ENCODE results near the gene MFAP4. TPM values are rescaled to one million over a fixed set of nuclear protein-coding genes. Genes with fewer than 3 reads are reported as not detected.

The MFAP4 gene
- total RNA-seq, 1 donor = 89.6 TPM

DNA sequence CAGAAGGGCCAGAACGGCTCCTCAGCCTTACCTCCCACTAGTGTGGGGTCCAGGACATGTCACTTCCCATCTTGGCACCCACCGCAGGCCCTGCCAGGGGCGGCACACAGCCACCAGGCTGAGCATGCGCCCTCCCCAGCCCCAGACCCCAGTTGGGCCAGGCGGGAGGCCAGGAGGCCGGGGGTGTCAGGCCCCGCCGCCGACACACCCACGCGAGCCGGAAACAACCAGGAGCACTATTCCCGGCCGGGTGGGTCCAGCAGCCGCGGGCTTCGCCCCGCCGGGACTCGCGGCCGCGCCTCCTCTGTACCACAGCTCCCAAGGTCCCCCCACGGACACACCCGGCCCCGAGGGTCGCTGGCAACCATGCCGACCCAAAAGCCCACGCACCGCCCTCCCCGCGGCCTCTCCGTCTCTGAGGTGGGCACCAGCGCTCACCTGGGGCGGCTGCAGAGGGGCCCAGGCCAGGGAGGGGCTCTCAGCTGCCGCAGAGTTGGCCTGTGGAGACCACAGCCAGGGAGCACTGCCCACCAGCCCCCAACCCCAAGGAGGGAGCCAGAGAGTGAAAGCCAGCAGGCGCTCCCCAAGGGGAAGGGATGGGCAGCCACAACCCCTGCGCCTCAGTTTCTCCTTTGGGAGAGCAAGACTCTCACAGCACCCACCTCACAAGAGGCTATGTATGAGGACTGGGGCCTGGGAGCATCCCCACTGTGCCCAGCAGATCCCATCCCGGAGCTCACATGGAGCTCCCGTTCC, 42.5 kb downstream of the MFAP4 start:
- TF ChIP-seq, protein P1, sequence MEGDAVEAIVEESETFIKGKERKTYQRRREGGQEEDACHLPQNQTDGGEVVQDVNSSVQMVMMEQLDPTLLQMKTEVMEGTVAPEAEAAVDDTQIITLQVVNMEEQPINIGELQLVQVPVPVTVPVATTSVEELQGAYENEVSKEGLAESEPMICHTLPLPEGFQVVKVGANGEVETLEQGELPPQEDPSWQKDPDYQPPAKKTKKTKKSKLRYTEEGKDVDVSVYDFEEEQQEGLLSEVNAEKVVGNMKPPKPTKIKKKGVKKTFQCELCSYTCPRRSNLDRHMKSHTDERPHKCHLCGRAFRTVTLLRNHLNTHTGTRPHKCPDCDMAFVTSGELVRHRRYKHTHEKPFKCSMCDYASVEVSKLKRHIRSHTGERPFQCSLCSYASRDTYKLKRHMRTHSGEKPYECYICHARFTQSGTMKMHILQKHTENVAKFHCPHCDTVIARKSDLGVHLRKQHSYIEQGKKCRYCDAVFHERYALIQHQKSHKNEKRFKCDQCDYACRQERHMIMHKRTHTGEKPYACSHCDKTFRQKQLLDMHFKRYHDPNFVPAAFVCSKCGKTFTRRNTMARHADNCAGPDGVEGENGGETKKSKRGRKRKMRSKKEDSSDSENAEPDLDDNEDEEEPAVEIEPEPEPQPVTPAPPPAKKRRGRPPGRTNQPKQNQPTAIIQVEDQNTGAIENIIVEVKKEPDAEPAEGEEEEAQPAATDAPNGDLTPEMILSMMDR (IDR thresholded peaks at IDR 0.05; ENCODE audit: insufficient read depth, low read length) = no peak
- DNase-seq (ENCODE audit: low read depth) = no peak
- no peak overlapping the region for H3K4me3 ChIP-seq (ENCODE audit: low read depth, low read length)

DNA sequence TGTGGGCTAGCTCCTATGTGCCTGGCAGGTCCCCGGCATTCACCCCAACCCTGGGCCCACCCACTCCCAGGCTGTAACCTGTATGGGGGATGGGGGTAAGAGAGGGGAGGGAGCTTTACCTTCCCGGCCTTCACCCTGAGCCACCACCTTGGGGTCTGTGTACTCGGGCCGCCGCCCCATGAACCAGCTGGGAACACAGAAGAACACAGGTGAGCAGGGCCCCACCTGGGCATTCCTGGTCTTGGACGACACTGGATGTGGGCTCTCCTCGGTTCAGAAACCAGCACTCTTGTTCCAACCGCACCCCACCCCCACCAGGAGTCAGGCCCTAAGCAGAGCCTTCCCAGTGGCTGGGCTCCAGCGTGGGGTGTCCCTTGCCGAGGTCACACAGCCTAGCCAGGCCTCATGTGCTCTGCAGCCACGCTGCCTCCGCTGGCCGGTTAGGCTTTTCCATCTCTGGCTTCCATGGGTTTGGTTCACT, 43.3 kb downstream of the MFAP4 start:
- DNase-seq (ENCODE audit: low read depth) = no peak
- H3K4me3 ChIP-seq (ENCODE audit: low read depth, low read length) = no peak overlapping the region
- TF ChIP-seq, protein P1 (IDR thresholded peaks at IDR 0.05; ENCODE audit: insufficient read depth, low read length) = no peak

DNA sequence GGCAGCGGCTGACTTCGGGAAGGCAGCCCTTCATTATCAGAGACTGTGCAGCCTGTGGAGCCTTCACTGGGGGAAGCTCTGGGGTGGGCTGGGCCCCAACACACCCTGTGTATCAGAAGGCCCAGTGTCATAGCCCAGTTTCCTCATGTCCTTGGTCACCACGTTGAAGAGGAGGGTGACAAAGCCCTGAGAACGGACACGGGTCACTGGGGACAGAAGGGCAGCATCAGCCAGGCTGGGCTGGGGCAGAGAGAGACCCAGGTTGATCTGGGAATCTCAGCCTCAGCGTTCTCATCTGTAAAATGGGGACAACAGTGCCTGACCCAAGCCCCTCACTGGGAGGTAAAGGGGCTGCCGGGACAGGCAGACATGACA, 43.7 kb downstream of the MFAP4 start:
- TF ChIP-seq, protein P1 (IDR thresholded peaks at IDR 0.05; ENCODE audit: insufficient read depth, low read length) = no peak
- no peak for DNase-seq (ENCODE audit: low read depth)
- no peak overlapping the region for H3K4me3 ChIP-seq (ENCODE audit: low read depth, low read length)

DNA sequence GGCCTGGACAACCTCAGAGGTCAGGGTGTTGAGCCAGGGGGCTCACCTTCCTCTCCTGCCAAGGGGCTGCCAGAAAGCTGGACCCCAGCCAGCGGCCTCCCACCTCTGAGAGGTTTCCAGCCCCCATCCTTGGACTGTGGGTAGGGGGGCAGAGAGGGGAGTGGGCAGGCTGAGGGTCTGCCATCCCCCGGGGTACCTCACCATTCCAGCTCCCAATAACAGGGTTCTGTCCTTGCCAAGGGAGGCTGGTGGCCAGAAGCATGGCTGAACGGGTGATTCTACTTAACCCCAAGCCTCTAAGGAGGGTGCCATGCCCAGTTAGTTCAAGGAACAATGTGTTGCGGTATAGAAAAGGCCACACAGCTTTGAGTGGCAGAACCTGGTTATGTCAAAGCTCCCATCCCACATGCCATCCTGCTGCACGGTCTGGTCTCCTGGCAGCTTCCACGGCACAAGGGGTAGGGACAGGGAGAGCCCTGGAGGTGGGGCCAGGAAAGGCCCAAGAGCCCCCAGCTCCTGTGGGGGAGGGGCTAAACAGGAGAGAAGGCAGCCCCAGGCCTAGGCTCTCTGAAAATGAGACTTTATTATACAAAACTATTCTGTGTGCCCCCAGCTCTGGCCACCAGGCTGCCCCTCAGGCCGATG, 44.3 kb downstream of the MFAP4 start:
- H3K4me3 ChIP-seq (ENCODE audit: low read depth, low read length) = no peak overlapping the region
- TF ChIP-seq, protein P1 (IDR thresholded peaks at IDR 0.05; ENCODE audit: insufficient read depth, low read length) = no peak
- DNase-seq (ENCODE audit: low read depth) = no peak

DNA sequence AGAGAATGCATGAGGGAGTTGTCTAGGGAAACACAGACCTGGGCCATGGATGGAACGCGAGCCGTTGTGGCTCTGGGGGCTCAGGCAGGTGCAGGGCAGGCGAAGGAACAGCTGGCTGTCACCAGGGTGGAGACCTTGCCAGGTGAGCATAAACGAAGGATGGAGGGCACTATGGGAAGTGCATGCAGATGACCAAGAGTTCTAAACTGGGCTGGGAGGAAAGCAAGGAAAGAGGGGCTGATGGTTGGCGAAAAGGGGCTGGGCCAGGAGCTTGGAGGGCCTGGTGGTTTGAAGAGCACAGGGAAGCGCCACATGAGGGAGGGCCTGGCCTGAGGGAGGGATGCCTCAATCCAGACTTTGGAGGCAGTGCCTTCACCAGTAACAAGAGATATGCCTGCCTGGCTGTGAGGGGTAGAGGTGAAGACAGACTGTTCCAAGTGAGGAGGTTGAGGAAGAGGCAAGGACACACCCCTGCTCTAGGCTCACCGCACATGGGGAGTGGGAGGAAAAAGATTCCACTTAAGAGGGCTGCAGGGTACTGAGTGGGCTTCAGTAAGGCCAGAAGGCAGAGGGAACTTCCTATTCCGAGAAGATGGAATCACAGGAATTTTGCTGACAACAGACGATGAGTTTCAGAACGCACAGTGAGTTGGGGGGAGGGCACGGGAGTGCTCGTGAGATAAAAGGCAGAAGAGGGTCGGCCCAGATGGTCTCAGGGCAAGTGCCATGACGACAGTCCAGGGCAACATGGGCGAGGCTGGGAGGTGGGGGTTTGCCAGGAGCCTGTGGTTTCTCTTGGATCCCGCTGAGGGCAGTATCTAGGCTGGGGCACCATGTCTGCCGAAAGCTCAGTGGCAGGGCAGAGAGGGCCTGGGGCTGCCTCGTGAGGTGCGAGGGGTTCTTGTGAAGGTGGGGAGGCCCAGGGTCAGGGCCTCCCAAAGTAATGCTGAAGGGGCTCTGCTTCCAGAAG, 45.1 kb downstream of the MFAP4 start:
- TF ChIP-seq, protein P1 (IDR thresholded peaks at IDR 0.05; ENCODE audit: insufficient read depth, low read length) = no peak
- H3K4me3 ChIP-seq (ENCODE audit: low read depth, low read length) = no peak overlapping the region
- DNase-seq (ENCODE audit: low read depth) = peak; percentile 28

DNA sequence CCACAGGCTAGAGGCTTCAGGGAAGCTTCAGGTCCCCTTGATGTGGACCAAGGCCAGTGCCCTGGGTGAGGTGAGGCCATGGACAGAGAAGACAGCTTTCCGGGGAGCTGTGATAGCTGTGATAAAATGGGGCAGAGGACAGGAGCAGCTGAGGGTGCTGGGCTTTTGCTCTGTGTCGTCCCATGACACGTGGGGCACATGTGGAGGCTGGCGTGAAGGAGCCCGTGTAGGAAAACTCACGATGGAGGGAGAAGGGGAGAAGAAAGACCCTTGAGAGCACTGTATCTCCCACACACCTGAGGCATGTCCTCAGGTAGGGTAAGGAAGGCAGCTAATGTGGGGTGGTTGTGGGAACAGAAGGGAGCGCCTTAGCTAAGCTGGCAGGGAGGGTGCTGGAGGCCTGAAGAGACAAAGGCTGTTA, 45.8 kb downstream of the MFAP4 start:
- no peak overlapping the region for H3K4me3 ChIP-seq (ENCODE audit: low read depth, low read length)
- DNase-seq (ENCODE audit: low read depth) = no peak
- TF ChIP-seq, protein P1 (IDR thresholded peaks at IDR 0.05; ENCODE audit: insufficient read depth, low read length) = no peak

Measured in fibroblast of the aortic adventitia (primary cell).